ENCODE measurements around the gene TC2N.

Gene TC2N

GRCh38 chr14:91878274-91878673, 10.9 kb upstream of the TC2N start:
- ChIA-PET POLR2A (no interaction called here), CTCF (no interaction called here)
- DNase-seq (ENCODE audit: extremely low spot score) = no peak
- TF ChIP-seq, protein P1, sequence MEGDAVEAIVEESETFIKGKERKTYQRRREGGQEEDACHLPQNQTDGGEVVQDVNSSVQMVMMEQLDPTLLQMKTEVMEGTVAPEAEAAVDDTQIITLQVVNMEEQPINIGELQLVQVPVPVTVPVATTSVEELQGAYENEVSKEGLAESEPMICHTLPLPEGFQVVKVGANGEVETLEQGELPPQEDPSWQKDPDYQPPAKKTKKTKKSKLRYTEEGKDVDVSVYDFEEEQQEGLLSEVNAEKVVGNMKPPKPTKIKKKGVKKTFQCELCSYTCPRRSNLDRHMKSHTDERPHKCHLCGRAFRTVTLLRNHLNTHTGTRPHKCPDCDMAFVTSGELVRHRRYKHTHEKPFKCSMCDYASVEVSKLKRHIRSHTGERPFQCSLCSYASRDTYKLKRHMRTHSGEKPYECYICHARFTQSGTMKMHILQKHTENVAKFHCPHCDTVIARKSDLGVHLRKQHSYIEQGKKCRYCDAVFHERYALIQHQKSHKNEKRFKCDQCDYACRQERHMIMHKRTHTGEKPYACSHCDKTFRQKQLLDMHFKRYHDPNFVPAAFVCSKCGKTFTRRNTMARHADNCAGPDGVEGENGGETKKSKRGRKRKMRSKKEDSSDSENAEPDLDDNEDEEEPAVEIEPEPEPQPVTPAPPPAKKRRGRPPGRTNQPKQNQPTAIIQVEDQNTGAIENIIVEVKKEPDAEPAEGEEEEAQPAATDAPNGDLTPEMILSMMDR (IDR thresholded peaks at IDR 0.05; ENCODE audit: control extremely low read depth, extremely low read depth, low read depth, missing control alignments) = no peak

DNA sequence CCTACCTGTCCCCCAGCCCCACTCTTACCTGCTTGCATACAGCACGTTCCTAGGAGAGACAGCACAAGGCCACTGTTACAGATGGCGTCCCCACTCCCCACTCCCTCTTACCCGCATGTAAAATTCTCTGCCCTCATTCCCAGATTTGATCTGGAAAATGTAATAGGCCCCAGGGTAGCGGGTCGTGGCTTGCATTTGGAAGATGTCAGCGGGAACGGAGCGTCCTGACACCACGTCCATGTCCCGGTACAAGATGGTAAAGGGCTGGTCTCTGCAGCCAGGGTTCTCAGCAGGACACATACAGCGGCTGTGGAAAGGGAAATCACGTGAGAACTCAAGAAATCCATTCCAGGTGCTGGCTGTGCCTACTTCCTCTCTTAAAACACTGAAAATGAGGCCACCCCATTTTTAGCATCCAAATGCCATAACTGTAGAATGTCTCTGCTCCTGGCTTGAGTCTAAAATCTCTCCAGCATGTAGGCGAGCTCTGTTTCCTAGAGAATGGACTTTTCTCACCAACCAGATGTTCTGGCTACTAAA, 10.1 kb upstream of the TC2N start:
- ChIA-PET POLR2A (no interaction called here), CTCF (interaction anchor here (1.0 kb wide), 1 partner anchor 11 kb away, joined by 3 read pairs; no protein-coding TSS in a partner anchor)
- TF ChIP-seq, protein P1 (IDR thresholded peaks at IDR 0.05; ENCODE audit: control extremely low read depth, extremely low read depth, low read depth, missing control alignments) = no peak
- no peak for DNase-seq (ENCODE audit: extremely low spot score)

- DNase-seq (ENCODE audit: extremely low spot score) = no peak
- POLR2A ChIA-PET = no interaction called here
- TF ChIP-seq, protein P1 (IDR thresholded peaks at IDR 0.05; ENCODE audit: control extremely low read depth, extremely low read depth, low read depth, missing control alignments) = no peak
- CTCF ChIA-PET = interaction anchor here (1.0 kb wide), 1 partner anchor 10 kb away, joined by 3 read pairs; no protein-coding TSS in a partner anchor
Measured at GRCh38 chr14:91876492-91876891, 9.2 kb upstream of the TC2N start.

DNA sequence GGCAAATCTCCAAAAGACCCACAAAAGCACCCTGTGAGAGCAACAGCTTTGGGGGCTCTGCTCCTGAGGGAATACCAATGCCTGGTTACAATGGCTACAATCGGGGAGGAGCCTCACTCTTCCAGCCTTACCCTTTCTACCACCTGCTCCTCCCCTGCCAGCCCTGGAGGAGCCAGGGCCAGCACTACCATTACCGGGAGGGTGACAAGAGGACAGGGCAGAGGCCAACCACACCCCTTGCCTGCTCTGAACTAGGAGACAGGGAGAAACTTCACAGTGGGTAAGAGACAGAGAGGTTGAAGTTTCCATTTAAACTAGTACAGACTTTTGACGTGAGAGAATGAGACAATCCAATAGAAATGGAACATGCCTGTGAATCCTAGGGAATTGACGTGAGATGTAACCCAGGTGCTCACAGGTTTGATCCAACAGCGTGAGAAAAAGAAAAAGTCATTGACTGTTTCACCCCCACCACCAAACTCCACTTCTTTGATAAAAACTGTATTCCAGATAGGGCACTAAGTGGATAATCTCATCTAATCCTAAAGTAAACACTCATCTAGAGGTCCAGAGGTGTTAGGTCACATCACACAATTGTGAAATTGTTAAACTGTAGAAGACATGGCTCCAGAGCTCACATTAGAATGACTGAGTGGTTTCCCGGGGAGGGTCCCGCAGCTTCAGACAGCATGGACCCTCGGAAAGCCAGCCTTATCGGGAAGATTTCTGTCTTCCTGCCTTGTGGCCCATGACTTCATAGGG, 8.4 kb upstream of the TC2N start:
- TF ChIP-seq, protein P1 (IDR thresholded peaks at IDR 0.05; ENCODE audit: control extremely low read depth, extremely low read depth, low read depth, missing control alignments) = no peak
- no peak for DNase-seq (ENCODE audit: extremely low spot score)
- ChIA-PET CTCF (no interaction called here), POLR2A (no interaction called here)

- CTCF ChIA-PET = interaction anchor here (1.3 kb wide), 1 partner anchor 123 kb away, joined by 3 read pairs; no protein-coding TSS in a partner anchor
- TF ChIP-seq, protein P1 (IDR thresholded peaks at IDR 0.05; ENCODE audit: control extremely low read depth, extremely low read depth, low read depth, missing control alignments) = no peak
- peak; percentile 63 for DNase-seq (ENCODE audit: extremely low spot score)
- POLR2A ChIA-PET = no interaction called here
Measured at GRCh38 chr14:91873471-91874415, 6.4 kb upstream of the TC2N start.
